LNCAP (cell line): ENCODE data around the gene ATP6V0B.

Source experiments
- CTCF ChIP-seq: fragments of 450-650 bp; IDR thresholded peaks from 2 replicates; pipeline ENCODE4 v1.5.1; 2017; ENCODE audit warnings: mild to moderate bottlenecking

The ATP6V0B gene

GRCh38 chr1:43947874-43948437 is 26.8 kb upstream of the ATP6V0B start:
- TF ChIP-seq CTCF = no peak

- no peak for TF ChIP-seq CTCF
These were observed 25.1 kb upstream of the ATP6V0B start for GRCh38 chr1:43949678-43950077.

- no peak for TF ChIP-seq CTCF
These were observed 23.5 kb upstream of the ATP6V0B start for GRCh38 chr1:43951021-43951985.

GRCh38 chr1:43952731-43953346 is 21.9 kb upstream of the ATP6V0B start:
- no peak for TF ChIP-seq CTCF

GRCh38 chr1:43953361-43953760 is 21.4 kb upstream of the ATP6V0B start:
- TF ChIP-seq CTCF = no peak

GRCh38 chr1:43954036-43954435 is 20.7 kb upstream of the ATP6V0B start:
- no peak for TF ChIP-seq CTCF

- no peak for TF ChIP-seq CTCF
These were observed 18.5 kb upstream of the ATP6V0B start for GRCh38 chr1:43956234-43956633.
